NCI-H2081 treated with DMSO at 0.1 percent for 48 hours (cell line): ENCODE results near the gene GPR33.
"Not testable (repeated sequence)": the region's sequence is repeated elsewhere in the genome, so short reads cannot be mapped to it uniquely, and the experiment has no call there.

Experiments used
- DNase-seq: peaks from one replicate; lab custom pipeline; 2025; lab: John Stamatoyannopoulos, UW

GPR33 gene

GRCh38 chr14:31457665-31458659 is 29.9 kb downstream of the GPR33 start:
- DNase-seq = no peak

- DNase-seq = peak; percentile 78
Observed at GRCh38 chr14:31456841-31457664, 30.8 kb downstream of the GPR33 start, which contains the start of gene DTD2. Gene DTD2 (minus strand): TSS chr14:31457506. CDS start chr14:31457393, 113 bp downstream.

GRCh38 chr14:31449971-31450610 is 37.7 kb downstream of the GPR33 start:
- peak; percentile 11 for DNase-seq

- DNase-seq = no peak
Observed at GRCh38 chr14:31449136-31449535, 38.7 kb downstream of the GPR33 start.

- no peak for DNase-seq
Observed at GRCh38 chr14:31445703-31446102, 42.1 kb downstream of the GPR33 start.

- no peak for DNase-seq
Observed at GRCh38 chr14:31442284-31442683, 45.6 kb downstream of the GPR33 start.

GRCh38 chr14:31441273-31442111 is 46.3 kb downstream of the GPR33 start:
- no peak for DNase-seq

GRCh38 chr14:31440280-31440679 is 47.6 kb downstream of the GPR33 start:
- DNase-seq = no peak

- no peak for DNase-seq
Observed at GRCh38 chr14:31439561-31439960, 48.3 kb downstream of the GPR33 start.

GRCh38 chr14:31437045-31437691 is 50.7 kb downstream of the GPR33 start:
- not testable (repeated sequence) for DNase-seq

- no peak for DNase-seq
Observed at GRCh38 chr14:31435276-31435675, 52.6 kb downstream of the GPR33 start.
